Tibial nerve (tissue), 4 donors: ENCODE data around the gene ELMO1.

Experiments
- CTCF ChIP-seq, 5 experiments: fragments of 200-600 bp in 3 of 5; fragments of 450-650 bp in 2 of 5; sonication (generic) in 3 of 5; IDR thresholded peaks; one replicate each; pipeline ENCODE4 v1.5.1; 2016 to 2019; ENCODE audit warnings: antibody characterized with exemption in 5 of 5, mild to moderate bottlenecking in 3 of 5, moderate library complexity in 2 of 5
- EP300 ChIP-seq, 2 donors: sonication (generic); formaldehyde crosslinking; IDR thresholded peaks; one replicate each; pipeline ENCODE4 v1.6.1; 2017; ENCODE audit warnings: antibody characterized with exemption in 2 of 2, mild to moderate bottlenecking in 1 of 2
- POLR2A ChIP-seq, 2 donors: fragments of 450-650 bp; IDR thresholded peaks; one replicate each; pipeline ENCODE4 v1.6.1; 2017; ENCODE audit warnings: antibody characterized with exemption in 2 of 2, mild to moderate bottlenecking in 2 of 2, moderate library complexity in 2 of 2

DNA sequence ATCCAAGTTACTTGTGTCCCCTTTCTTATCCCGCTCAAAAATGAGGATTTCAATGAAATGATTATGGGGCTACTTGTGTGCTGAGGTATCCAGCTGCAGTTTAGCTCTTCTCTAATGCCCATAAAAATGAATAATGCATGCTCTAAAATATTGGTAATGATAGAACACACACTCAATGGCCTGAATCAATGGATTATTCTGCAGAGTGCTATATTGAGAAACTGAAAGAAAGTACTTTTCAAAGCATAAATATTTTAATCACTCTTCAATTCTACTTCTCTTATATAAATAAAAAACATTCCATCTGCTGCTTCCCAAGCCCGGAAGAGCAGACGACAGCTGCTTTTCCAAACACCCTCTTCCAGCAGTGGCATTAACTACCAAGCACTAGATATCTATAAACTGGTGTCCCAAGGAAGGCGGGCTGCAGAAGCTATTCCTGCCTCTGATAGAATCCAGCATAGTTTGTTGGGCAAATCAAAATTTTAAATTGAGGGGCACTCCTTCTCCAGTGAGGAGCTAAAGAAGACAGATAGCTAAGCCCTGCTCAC lies 439.5 kb downstream of the ELMO1 start:
- TF ChIP-seq CTCF (IDR thresholded peaks at IDR 0.05) (no peak), POLR2A (IDR thresholded peaks at IDR 0.05) (no peak), EP300 (IDR thresholded peaks at IDR 0.05) (no peak)
